ENCODE results near the gene GNPTG.

GNPTG gene

GRCh38 chr16:1347962-1348361 lies 3.8 kb upstream of the GNPTG start:
- Histone ChIP-seq H3K4me1 (ENCODE audit: control insufficient read depth in 1 of 2, insufficient read depth in 2 of 2, low read length in 2 of 2) (peaks cover 23 to 34% of the 10 kb centered on the region in 2 donors), H3K4me3 (ENCODE audit: low read depth in 1 of 2, low read length in 2 of 2) (no peak overlapping the region), H3K36me3 (ENCODE audit: control insufficient read depth in 1 of 2, insufficient read depth in 2 of 2, low read length in 2 of 2) (peaks cover 0 to 26% of the 10 kb centered on the region in 2 donors), H3K27me3 (ENCODE audit: control insufficient read depth in 1 of 2, insufficient read depth in 2 of 2, low read length in 2 of 2) (no peaks in the 10 kb centered on the region), H3K27ac (ENCODE audit: low read depth, low read length) (no peak overlapping the region), H3K9ac (ENCODE audit: low read depth in 1 of 2, low read length in 2 of 2) (no peak overlapping the region), H3K9me3 (ENCODE audit: control insufficient read depth in 1 of 2, low read length in 2 of 2) (no peaks in the 10 kb centered on the region)

DNA sequence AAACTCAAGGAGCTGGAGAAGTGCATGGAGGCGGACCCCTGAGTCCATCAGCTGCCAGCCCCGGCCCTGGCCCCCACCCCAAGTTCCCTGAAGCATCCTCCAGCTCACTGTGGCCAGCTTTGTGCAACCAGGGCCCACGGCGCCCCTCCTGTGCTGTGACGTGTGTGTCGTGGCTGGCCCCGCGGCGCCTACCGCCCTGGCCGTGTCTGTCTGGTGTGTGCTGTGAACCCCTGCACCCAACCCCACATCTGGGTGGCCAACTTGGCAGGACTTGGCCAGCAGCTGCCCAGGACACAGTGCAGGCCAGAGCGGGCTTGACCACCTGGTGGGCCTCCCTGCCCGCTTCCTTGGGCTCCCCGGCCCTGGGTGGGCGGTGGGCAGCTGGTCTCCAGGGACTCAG lies 3.3 kb upstream of the GNPTG start:
- H3K27me3 ChIP-seq (ENCODE audit: control insufficient read depth in 1 of 2, insufficient read depth in 2 of 2, low read length in 2 of 2): no peaks in the 10 kb centered on the region
- H3K9ac ChIP-seq (ENCODE audit: low read depth in 1 of 2, low read length in 2 of 2): no peak overlapping the region
- H3K27ac ChIP-seq (ENCODE audit: low read depth, low read length): no peak overlapping the region
- H3K9me3 ChIP-seq (ENCODE audit: control insufficient read depth in 1 of 2, low read length in 2 of 2): no peaks in the 10 kb centered on the region
- peaks cover 23 to 36% of the 10 kb centered on the region in 2 donors for H3K4me1 ChIP-seq (ENCODE audit: control insufficient read depth in 1 of 2, insufficient read depth in 2 of 2, low read length in 2 of 2)
- H3K4me3 ChIP-seq (ENCODE audit: low read depth in 1 of 2, low read length in 2 of 2): no peak overlapping the region
- peaks cover 0 to 26% of the 10 kb centered on the region in 2 donors for H3K36me3 ChIP-seq (ENCODE audit: control insufficient read depth in 1 of 2, insufficient read depth in 2 of 2, low read length in 2 of 2)

DNA sequence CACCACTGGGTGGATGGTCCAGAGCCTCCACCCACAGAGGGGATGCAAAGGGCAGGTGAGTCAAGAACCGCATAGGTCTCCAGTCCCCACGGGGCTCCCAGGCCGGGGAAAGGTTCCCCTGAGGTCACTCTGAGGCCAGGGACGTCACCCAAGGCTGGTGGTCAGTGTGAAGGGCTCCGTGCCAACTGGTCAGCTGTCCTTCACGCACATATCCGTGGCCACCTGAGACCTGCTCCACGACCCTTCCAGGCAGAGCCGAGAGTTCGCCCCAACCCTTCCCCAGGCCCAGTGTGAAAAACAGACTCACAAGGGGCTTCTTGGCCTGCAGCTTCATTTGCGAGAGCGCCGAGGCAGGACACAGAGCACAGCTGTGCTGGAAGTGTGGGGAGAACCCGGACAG lies 2.8 kb upstream of the GNPTG start:
- H3K9ac ChIP-seq (ENCODE audit: low read depth in 1 of 2, low read length in 2 of 2): no peak overlapping the region
- no peak overlapping the region for H3K4me3 ChIP-seq (ENCODE audit: low read depth in 1 of 2, low read length in 2 of 2)
- H3K27me3 ChIP-seq (ENCODE audit: control insufficient read depth in 1 of 2, insufficient read depth in 2 of 2, low read length in 2 of 2): no peaks in the 10 kb centered on the region

GRCh38 chr16:1349351-1349750 lies 2.4 kb upstream of the GNPTG start:
- Histone ChIP-seq H3K4me3 (ENCODE audit: low read depth in 1 of 2, low read length in 2 of 2) (no peak overlapping the region), H3K27ac (ENCODE audit: low read depth, low read length) (no peak overlapping the region), H3K36me3 (ENCODE audit: control insufficient read depth in 1 of 2, insufficient read depth in 2 of 2, low read length in 2 of 2) (peaks cover 0 to 26% of the 10 kb centered on the region in 2 donors), H3K27me3 (ENCODE audit: control insufficient read depth in 1 of 2, insufficient read depth in 2 of 2, low read length in 2 of 2) (no peaks in the 10 kb centered on the region), H3K9me3 (ENCODE audit: control insufficient read depth in 1 of 2, low read length in 2 of 2) (no peaks in the 10 kb centered on the region), H3K4me1 (ENCODE audit: control insufficient read depth in 1 of 2, insufficient read depth in 2 of 2, low read length in 2 of 2) (peaks cover 16 to 33% of the 10 kb centered on the region in 2 donors), H3K9ac (ENCODE audit: low read depth in 1 of 2, low read length in 2 of 2) (no peak overlapping the region)

More for the DNA sequence above, 2.8 kb upstream of the GNPTG start:
- Histone ChIP-seq H3K4me1 (ENCODE audit: control insufficient read depth in 1 of 2, insufficient read depth in 2 of 2, low read length in 2 of 2) (peaks cover 18 to 36% of the 10 kb centered on the region in 2 donors), H3K9me3 (ENCODE audit: control insufficient read depth in 1 of 2, low read length in 2 of 2) (no peaks in the 10 kb centered on the region), H3K27ac (ENCODE audit: low read depth, low read length) (no peak overlapping the region), H3K36me3 (ENCODE audit: control insufficient read depth in 1 of 2, insufficient read depth in 2 of 2, low read length in 2 of 2) (peaks cover 0 to 26% of the 10 kb centered on the region in 2 donors)

GRCh38 chr16:1349951-1350350 lies 1.8 kb upstream of the GNPTG start:
- no peaks in the 10 kb centered on the region for H3K9me3 ChIP-seq (ENCODE audit: control insufficient read depth in 1 of 2, low read length in 2 of 2)
- peaks cover 16 to 32% of the 10 kb centered on the region in 2 donors for H3K4me1 ChIP-seq (ENCODE audit: control insufficient read depth in 1 of 2, insufficient read depth in 2 of 2, low read length in 2 of 2)
- no peak overlapping the region for H3K4me3 ChIP-seq (ENCODE audit: low read depth in 1 of 2, low read length in 2 of 2)
- no peak overlapping the region for H3K27ac ChIP-seq (ENCODE audit: low read depth, low read length)
- no peak overlapping the region for H3K9ac ChIP-seq (ENCODE audit: low read depth in 1 of 2, low read length in 2 of 2)
- H3K36me3 ChIP-seq (ENCODE audit: control insufficient read depth in 1 of 2, insufficient read depth in 2 of 2, low read length in 2 of 2): peaks cover 0 to 26% of the 10 kb centered on the region in 2 donors
- no peaks in the 10 kb centered on the region for H3K27me3 ChIP-seq (ENCODE audit: control insufficient read depth in 1 of 2, insufficient read depth in 2 of 2, low read length in 2 of 2)

- peak overlapping the region; percentile 73 to 88 for H3K9ac ChIP-seq (ENCODE audit: low read depth in 1 of 2, low read length in 2 of 2)
- peaks cover 0 to 26% of the 10 kb centered on the region in 2 donors for H3K36me3 ChIP-seq (ENCODE audit: control insufficient read depth in 1 of 2, insufficient read depth in 2 of 2, low read length in 2 of 2)
- peaks cover 16 to 32% of the 10 kb centered on the region in 2 donors for H3K4me1 ChIP-seq (ENCODE audit: control insufficient read depth in 1 of 2, insufficient read depth in 2 of 2, low read length in 2 of 2)
- H3K27ac ChIP-seq (ENCODE audit: low read depth, low read length): no peak overlapping the region
- no peaks in the 10 kb centered on the region for H3K27me3 ChIP-seq (ENCODE audit: control insufficient read depth in 1 of 2, insufficient read depth in 2 of 2, low read length in 2 of 2)
- H3K9me3 ChIP-seq (ENCODE audit: control insufficient read depth in 1 of 2, low read length in 2 of 2): no peaks in the 10 kb centered on the region
- H3K4me3 ChIP-seq (ENCODE audit: low read depth in 1 of 2, low read length in 2 of 2): peak overlapping the region; percentile 90 to 93
These were observed 1.0 kb upstream of the GNPTG start for GRCh38 chr16:1350691-1351090.

GRCh38 chr16:1351215-1351581 lies 533 bp upstream of the GNPTG start:
- Histone ChIP-seq H3K9me3 (ENCODE audit: control insufficient read depth in 1 of 2, low read length in 2 of 2) (no peaks in the 10 kb centered on the region), H3K4me1 (ENCODE audit: control insufficient read depth in 1 of 2, insufficient read depth in 2 of 2, low read length in 2 of 2) (peaks cover 16 to 32% of the 10 kb centered on the region in 2 donors), H3K9ac (ENCODE audit: low read depth in 1 of 2, low read length in 2 of 2) (peak overlapping the region; percentile 73 to 88), H3K36me3 (ENCODE audit: control insufficient read depth in 1 of 2, insufficient read depth in 2 of 2, low read length in 2 of 2) (peaks cover 0 to 26% of the 10 kb centered on the region in 2 donors), H3K27ac (ENCODE audit: low read depth, low read length) (no peak overlapping the region), H3K27me3 (ENCODE audit: control insufficient read depth in 1 of 2, insufficient read depth in 2 of 2, low read length in 2 of 2) (no peaks in the 10 kb centered on the region), H3K4me3 (ENCODE audit: low read depth in 1 of 2, low read length in 2 of 2) (peak overlapping the region; percentile 90 to 93)

GRCh38 chr16:1354815-1355540 lies 3.2 kb downstream of the GNPTG start:
- H3K4me1 ChIP-seq (ENCODE audit: control insufficient read depth in 1 of 2, insufficient read depth in 2 of 2, low read length in 2 of 2): peaks cover 16 to 32% of the 10 kb centered on the region in 2 donors
- no peak overlapping the region for H3K27ac ChIP-seq (ENCODE audit: low read depth, low read length)
- H3K9ac ChIP-seq (ENCODE audit: low read depth in 1 of 2, low read length in 2 of 2): no peak overlapping the region
- H3K9me3 ChIP-seq (ENCODE audit: control insufficient read depth in 1 of 2, low read length in 2 of 2): no peaks in the 10 kb centered on the region
- no peak overlapping the region for H3K4me3 ChIP-seq (ENCODE audit: low read depth in 1 of 2, low read length in 2 of 2)
- H3K36me3 ChIP-seq (ENCODE audit: control insufficient read depth in 1 of 2, insufficient read depth in 2 of 2, low read length in 2 of 2): peaks cover 0 to 10% of the 10 kb centered on the region in 2 donors
- no peaks in the 10 kb centered on the region for H3K27me3 ChIP-seq (ENCODE audit: control insufficient read depth in 1 of 2, insufficient read depth in 2 of 2, low read length in 2 of 2)

GRCh38 chr16:1355591-1355990 lies 3.9 kb downstream of the GNPTG start:
- no peaks in the 10 kb centered on the region for H3K27me3 ChIP-seq (ENCODE audit: control insufficient read depth in 1 of 2, insufficient read depth in 2 of 2, low read length in 2 of 2)
- no peak overlapping the region for H3K9ac ChIP-seq (ENCODE audit: low read depth in 1 of 2, low read length in 2 of 2)
- H3K4me3 ChIP-seq (ENCODE audit: low read depth in 1 of 2, low read length in 2 of 2): no peak overlapping the region
- no peaks in the 10 kb centered on the region for H3K9me3 ChIP-seq (ENCODE audit: control insufficient read depth in 1 of 2, low read length in 2 of 2)
- peaks cover 0 to 11% of the 10 kb centered on the region in 2 donors for H3K36me3 ChIP-seq (ENCODE audit: control insufficient read depth in 1 of 2, insufficient read depth in 2 of 2, low read length in 2 of 2)
- H3K27ac ChIP-seq (ENCODE audit: low read depth, low read length): no peak overlapping the region
- peaks cover 12 to 27% of the 10 kb centered on the region in 2 donors for H3K4me1 ChIP-seq (ENCODE audit: control insufficient read depth in 1 of 2, insufficient read depth in 2 of 2, low read length in 2 of 2)

DNA sequence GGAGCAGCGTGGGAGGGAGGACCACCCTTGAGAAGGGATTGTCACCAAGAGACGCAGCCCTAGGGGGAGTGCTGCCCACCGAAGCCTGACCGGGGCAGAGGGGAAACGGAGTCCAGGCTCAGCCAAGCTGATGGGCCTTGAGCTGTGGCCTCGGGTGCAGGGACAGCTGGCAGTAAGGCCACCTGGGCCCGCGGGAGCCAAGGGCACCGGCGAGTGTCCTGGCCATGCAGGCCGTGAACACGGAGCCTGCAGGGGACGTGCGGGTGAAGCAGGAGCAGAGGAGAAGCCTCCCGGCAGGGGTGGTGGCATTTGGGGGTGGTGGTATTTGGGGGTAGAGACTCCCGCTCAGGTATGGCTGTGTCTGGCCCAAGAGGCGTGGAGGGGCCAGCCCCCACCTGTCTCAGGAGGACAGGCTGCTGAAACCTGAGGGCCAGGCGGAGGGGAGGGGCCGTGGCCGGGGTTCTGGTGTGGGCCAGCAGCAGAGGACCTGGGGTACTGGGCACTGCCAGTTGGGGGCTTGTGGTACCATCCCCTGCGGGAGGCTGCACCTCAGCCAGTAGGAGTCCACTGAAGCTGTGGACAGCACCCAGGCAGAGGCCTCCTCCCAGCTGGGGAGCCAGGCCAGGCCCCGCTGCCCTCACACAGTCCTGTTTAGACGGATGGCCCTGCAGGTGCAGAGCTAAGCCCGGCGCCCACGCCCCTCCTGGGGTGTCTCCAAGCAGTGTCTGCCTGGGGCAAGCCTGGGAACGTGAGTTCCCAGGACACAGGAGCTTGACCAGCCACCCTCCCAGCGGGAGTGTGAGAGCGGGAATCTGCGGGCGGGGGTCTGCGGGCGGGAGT lies 4.5 kb downstream of the GNPTG start:
- peaks cover 6 to 20% of the 10 kb centered on the region in 2 donors for H3K4me1 ChIP-seq (ENCODE audit: control insufficient read depth in 1 of 2, insufficient read depth in 2 of 2, low read length in 2 of 2)
- peaks cover 0 to 17% of the 10 kb centered on the region in 2 donors for H3K36me3 ChIP-seq (ENCODE audit: control insufficient read depth in 1 of 2, insufficient read depth in 2 of 2, low read length in 2 of 2)
- no peak overlapping the region for H3K4me3 ChIP-seq (ENCODE audit: low read depth in 1 of 2, low read length in 2 of 2)
- no peak overlapping the region for H3K27ac ChIP-seq (ENCODE audit: low read depth, low read length)
- H3K27me3 ChIP-seq (ENCODE audit: control insufficient read depth in 1 of 2, insufficient read depth in 2 of 2, low read length in 2 of 2): no peaks in the 10 kb centered on the region
- no peak overlapping the region for H3K9ac ChIP-seq (ENCODE audit: low read depth in 1 of 2, low read length in 2 of 2)
- no peaks in the 10 kb centered on the region for H3K9me3 ChIP-seq (ENCODE audit: control insufficient read depth in 1 of 2, low read length in 2 of 2)

Measured in duodenal mucosa (tissue), 2 donors.